ENCODE data around the gene GUCY1A1.

GUCY1A1 gene

DNA sequence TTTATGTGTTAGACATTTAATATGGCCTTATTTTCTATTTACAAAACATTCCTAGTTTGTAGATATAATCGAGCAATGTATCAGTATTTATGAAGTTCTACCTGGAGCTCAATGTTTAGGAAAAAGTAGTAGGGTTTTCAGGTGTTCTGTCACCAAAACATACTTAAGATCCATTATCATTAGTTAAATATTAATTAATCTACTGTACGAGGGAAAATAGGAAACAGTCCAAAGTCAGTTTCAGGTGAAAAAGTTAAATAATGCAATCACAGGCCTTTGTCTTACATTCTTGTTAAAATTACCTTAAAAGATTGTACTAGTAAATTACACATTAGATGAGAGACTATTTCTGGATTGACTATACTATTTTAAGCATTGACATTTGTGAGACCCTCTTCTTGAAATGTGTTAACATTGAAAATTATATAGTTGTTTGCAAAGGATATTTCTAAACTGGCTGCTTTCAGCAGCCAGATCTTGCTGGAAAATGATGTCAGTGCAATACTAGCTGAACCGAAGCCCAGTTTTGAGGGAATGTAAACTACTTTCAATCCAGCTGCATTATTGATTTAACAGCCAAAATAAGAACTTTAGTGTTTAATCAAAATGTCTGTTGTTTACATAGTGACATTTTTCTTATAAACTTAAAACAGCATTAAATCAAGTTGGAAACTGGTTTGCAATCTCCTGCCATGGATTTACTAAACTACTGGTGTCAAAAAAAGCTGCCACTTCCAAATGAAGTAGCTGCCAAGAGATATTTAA lies 111.5 kb downstream of the GUCY1A1 start:
- no peak for DNase-seq (ENCODE audit: low read depth)
- TF ChIP-seq CTCF (IDR thresholded peaks at IDR 0.05; ENCODE audit: insufficient read depth, low read depth, low read length, missing control alignments): no peak
- H3K4me3 ChIP-seq (ENCODE audit: low read depth, low read length): no peak overlapping the region

DNA sequence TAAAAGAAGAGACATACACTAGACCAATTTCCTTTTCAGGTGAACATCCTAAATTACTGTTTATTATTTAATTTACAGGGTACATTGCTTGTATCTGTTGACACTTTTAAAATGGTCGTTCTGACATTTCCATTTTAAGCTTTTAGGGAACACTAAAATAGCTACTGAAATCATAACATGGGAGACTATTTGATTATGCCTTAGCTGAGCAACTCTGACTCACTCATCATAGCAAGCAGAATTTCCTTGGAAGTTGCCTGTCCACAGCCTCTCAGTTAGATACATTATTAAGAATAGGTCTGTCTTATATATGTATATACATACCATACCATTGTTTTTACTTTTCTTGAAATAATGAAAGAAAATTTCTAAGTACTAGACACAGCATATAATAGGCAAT lies 114.1 kb downstream of the GUCY1A1 start:
- no peak for DNase-seq (ENCODE audit: low read depth)
- no peak overlapping the region for H3K4me3 ChIP-seq (ENCODE audit: low read depth, low read length)
- TF ChIP-seq CTCF (IDR thresholded peaks at IDR 0.05; ENCODE audit: insufficient read depth, low read depth, low read length, missing control alignments): no peak

GRCh38 chr4:155781249-155781831 lies 114.7 kb downstream of the GUCY1A1 start:
- DNase-seq (ENCODE audit: low read depth): no peak
- TF ChIP-seq CTCF (IDR thresholded peaks at IDR 0.05; ENCODE audit: insufficient read depth, low read depth, low read length, missing control alignments): no peak

More at GRCh38 chr4:155781249-155781831, 114.7 kb downstream of the GUCY1A1 start:
- no peak overlapping the region for H3K4me3 ChIP-seq (ENCODE audit: low read depth, low read length)

Data from GM12865 (cell line).